ENCODE measurements around the gene IL12RB2. TPM values are rescaled to one million over a fixed set of nuclear protein-coding genes. Genes with fewer than 3 reads are reported as not detected.

Gene IL12RB2
- total and polyA plus RNA-seq, 2 donors from 2014 or later, result 0.26 to 1.5 TPM

- DNase-seq (no peak), FAIRE-seq (no peak)
- Histone ChIP-seq H3K4me1 (ENCODE audit: control insufficient read depth in 2 of 3, insufficient read depth in 2 of 3, low read depth in 1 of 3, low read length in 3 of 3) (no peaks in the 10 kb centered on the region), H3K27me3 (ENCODE audit: control insufficient read depth, insufficient read depth, low read length) (no peaks in the 10 kb centered on the region), H3K9me3 (ENCODE audit: control insufficient read depth in 2 of 3, insufficient read depth in 1 of 3, low read length in 3 of 3) (no peaks in the 10 kb centered on the region), H3K36me3 (ENCODE audit: control insufficient read depth in 2 of 3, insufficient read depth in 3 of 3, low read length in 3 of 3) (no peaks in the 10 kb centered on the region), H3K27ac (ENCODE audit: low read depth in 2 of 2, low read length in 2 of 2) (no peak overlapping the region), H3K4me3 (ENCODE audit: low read length in 3 of 3) (no peak overlapping the region), H3K9ac (ENCODE audit: low read length in 3 of 3) (no peak overlapping the region)
- intact Hi-C loops (cut with DNase I), result no loop called here
- TF ChIP-seq CTCF (IDR thresholded peaks at IDR 0.05; ENCODE audit: borderline replicate concordance, extremely low read depth, insufficient read depth), result no peak
Observed at GRCh38 chr1:67434491-67434890, 126.8 kb downstream of the IL12RB2 start.

DNA sequence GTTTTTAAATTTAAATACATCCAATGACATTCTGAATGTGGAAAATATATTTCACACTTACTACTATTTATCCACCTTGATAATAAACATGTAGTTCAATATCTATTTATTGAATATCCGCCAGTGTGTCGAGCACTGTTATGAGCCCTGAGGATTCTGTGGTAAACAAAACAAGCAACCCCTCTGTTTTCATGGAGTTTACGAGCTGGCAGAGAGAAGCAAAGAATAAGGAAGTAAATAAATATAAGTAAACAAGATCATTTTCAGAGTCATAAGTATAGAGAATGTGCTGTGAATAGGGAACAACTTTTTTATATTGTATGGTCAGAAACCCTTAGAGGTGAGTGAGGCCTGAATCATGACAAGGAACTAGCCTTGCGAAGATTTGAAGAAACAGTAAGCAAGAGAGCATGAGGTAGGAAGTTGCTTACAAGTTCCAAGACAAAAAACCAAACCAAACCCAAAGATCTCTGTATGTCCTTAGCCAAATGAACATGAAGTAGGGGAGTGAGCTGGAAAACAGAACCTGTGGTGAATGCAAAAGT is 128.9 kb downstream of the IL12RB2 start:
- no peak overlapping the region for H3K27ac ChIP-seq (ENCODE audit: low read depth in 2 of 2, low read length in 2 of 2)
- no peak overlapping the region for H3K9ac ChIP-seq (ENCODE audit: low read length in 3 of 3)
- no peaks in the 10 kb centered on the region for H3K9me3 ChIP-seq (ENCODE audit: control insufficient read depth in 2 of 3, insufficient read depth in 1 of 3, low read length in 3 of 3)
- DNase-seq, result no peak
- H3K27me3 ChIP-seq (ENCODE audit: control insufficient read depth, insufficient read depth, low read length), result no peaks in the 10 kb centered on the region
- no peaks in the 10 kb centered on the region for H3K36me3 ChIP-seq (ENCODE audit: control insufficient read depth in 2 of 3, insufficient read depth in 3 of 3, low read length in 3 of 3)
- peaks cover 0 to 4% (median 0%) of the 10 kb centered on the region in 3 donors for H3K4me1 ChIP-seq (ENCODE audit: control insufficient read depth in 2 of 3, insufficient read depth in 2 of 3, low read depth in 1 of 3, low read length in 3 of 3)
- TF ChIP-seq CTCF (IDR thresholded peaks at IDR 0.05; ENCODE audit: borderline replicate concordance, extremely low read depth, insufficient read depth), result no peak
- no peak for FAIRE-seq
- intact Hi-C loops (cut with DNase I), result no loop called here
- H3K4me3 ChIP-seq (ENCODE audit: low read length in 3 of 3), result no peak overlapping the region

GRCh38 chr1:67437961-67438360 is 130.3 kb downstream of the IL12RB2 start:
- Histone ChIP-seq H3K9me3 (ENCODE audit: control insufficient read depth in 2 of 3, insufficient read depth in 1 of 3, low read length in 3 of 3) (no peaks in the 10 kb centered on the region), H3K9ac (ENCODE audit: low read length in 3 of 3) (no peak overlapping the region), H3K36me3 (ENCODE audit: control insufficient read depth in 2 of 3, insufficient read depth in 3 of 3, low read length in 3 of 3) (no peaks in the 10 kb centered on the region), H3K27ac (ENCODE audit: low read depth in 2 of 2, low read length in 2 of 2) (no peak overlapping the region), H3K4me1 (ENCODE audit: control insufficient read depth in 2 of 3, insufficient read depth in 2 of 3, low read depth in 1 of 3, low read length in 3 of 3) (peaks cover 0 to 4% (median 0%) of the 10 kb centered on the region in 3 donors), H3K4me3 (ENCODE audit: low read length in 3 of 3) (no peak overlapping the region), H3K27me3 (ENCODE audit: control insufficient read depth, insufficient read depth, low read length) (no peaks in the 10 kb centered on the region)
- FAIRE-seq (no peak), DNase-seq (no peak)
- intact Hi-C loops (cut with DNase I), result no loop called here
- no peak for TF ChIP-seq CTCF (IDR thresholded peaks at IDR 0.05; ENCODE audit: borderline replicate concordance, extremely low read depth, insufficient read depth)

Measured in kidney (tissue), 14 donors.